GM23338 (cell line): Measurements from ENCODE around the gene F8A2.
"Not testable (repeated sequence)": the region's sequence is repeated elsewhere in the genome, so short reads cannot be mapped to it uniquely, and the experiment has no call there.

ENCODE experiments used
- CTCF ChIP-seq, 2 experiments: fragments of 200-600 bp in 1 of 2; sonication (generic) in 1 of 2; conservative IDR thresholded peaks; 2 replicates each; pipeline versions ENCODE4 v1.5.1 to v1.6.1; 2016 to 2017; ENCODE audit warnings: antibody characterized with exemption in 2 of 2, low read depth in 2 of 2, mild to moderate bottlenecking in 2 of 2, moderate library complexity in 1 of 2
- EZH2 ChIP-seq: fragments of 200-600 bp; sonication (generic); IDR thresholded peaks from one replicate; pipeline ENCODE4 v1.8.0; 2017; ENCODE audit warnings: antibody characterized with exemption, mild to moderate bottlenecking, low read depth; ENCODE audit not compliant: unreplicated experiment
- POLR2AphosphoS5 ChIP-seq: IDR thresholded peaks from 2 replicates; pipeline ENCODE4 v1.6.1; 2016; ENCODE audit warnings: antibody characterized with exemption, low read depth
- REST ChIP-seq: IDR thresholded peaks from one replicate; pipeline ENCODE4 v1.6.1; 2018; ENCODE audit warnings: antibody characterized with exemption; ENCODE audit not compliant: unreplicated experiment

- not testable (repeated sequence) for TF ChIP-seq CTCF (conservative IDR thresholded peaks at IDR 0.05; ENCODE audit: low read depth in 2 of 2); REST; EZH2; POLR2AphosphoS5
Observed at GRCh38 chrX:155349448-155349847, 32.4 kb upstream of the F8A2 start.
